HG03342 (cell line): ENCODE data around the gene CAMTA1.
"Not testable (repeated sequence)": the region's sequence is repeated elsewhere in the genome, so short reads cannot be mapped to it uniquely, and the experiment has no call there.

ENCODE experiments used
- ATAC-seq: cut with Tn5 transposase; IDR thresholded peaks from one replicate; pipeline ENCODE4 v1.9.1; 2021; ENCODE audit warnings: mild to moderate bottlenecking, moderate library complexity; ENCODE audit not compliant: unreplicated experiment

Gene CAMTA1

GRCh38 chr1:7789828-7790227 is 1004.6 kb downstream of the CAMTA1 start:
- no peak for ATAC-seq

GRCh38 chr1:7791027-7791426 is 1005.8 kb downstream of the CAMTA1 start:
- ATAC-seq = not testable (repeated sequence)

GRCh38 chr1:7795406-7795805 is 1010.2 kb downstream of the CAMTA1 start:
- no peak for ATAC-seq

- ATAC-seq = no peak
These were observed 1020.2 kb downstream of the CAMTA1 start for GRCh38 chr1:7805460-7805859.

GRCh38 chr1:7808253-7808844 is 1023.1 kb downstream of the CAMTA1 start:
- ATAC-seq = no peak

GRCh38 chr1:7809742-7810141 is 1024.5 kb downstream of the CAMTA1 start:
- ATAC-seq = no peak

GRCh38 chr1:7810395-7810794 is 1025.1 kb downstream of the CAMTA1 start:
- ATAC-seq = no peak

- no peak for ATAC-seq
These were observed 1026.2 kb downstream of the CAMTA1 start for GRCh38 chr1:7811476-7811875.

GRCh38 chr1:7813677-7814373 is 1028.6 kb downstream of the CAMTA1 start:
- ATAC-seq = no peak
